GM18502 (cell line): ENCODE data around the gene AWAT1.
A peak's percentile ranks its signal among the peaks of the same experiment; 100 is the strongest.
"Not testable (repeated sequence)": the region's sequence is repeated elsewhere in the genome, so short reads cannot be mapped to it uniquely, and the experiment has no call there.

ENCODE experiments used
- ATAC-seq: cut with Tn5 transposase; IDR thresholded peaks from one replicate; pipeline ENCODE4 v1.9.1; 2021; ENCODE audit warnings: mild to moderate bottlenecking; ENCODE audit not compliant: unreplicated experiment, poor library complexity

The AWAT1 gene

DNA sequence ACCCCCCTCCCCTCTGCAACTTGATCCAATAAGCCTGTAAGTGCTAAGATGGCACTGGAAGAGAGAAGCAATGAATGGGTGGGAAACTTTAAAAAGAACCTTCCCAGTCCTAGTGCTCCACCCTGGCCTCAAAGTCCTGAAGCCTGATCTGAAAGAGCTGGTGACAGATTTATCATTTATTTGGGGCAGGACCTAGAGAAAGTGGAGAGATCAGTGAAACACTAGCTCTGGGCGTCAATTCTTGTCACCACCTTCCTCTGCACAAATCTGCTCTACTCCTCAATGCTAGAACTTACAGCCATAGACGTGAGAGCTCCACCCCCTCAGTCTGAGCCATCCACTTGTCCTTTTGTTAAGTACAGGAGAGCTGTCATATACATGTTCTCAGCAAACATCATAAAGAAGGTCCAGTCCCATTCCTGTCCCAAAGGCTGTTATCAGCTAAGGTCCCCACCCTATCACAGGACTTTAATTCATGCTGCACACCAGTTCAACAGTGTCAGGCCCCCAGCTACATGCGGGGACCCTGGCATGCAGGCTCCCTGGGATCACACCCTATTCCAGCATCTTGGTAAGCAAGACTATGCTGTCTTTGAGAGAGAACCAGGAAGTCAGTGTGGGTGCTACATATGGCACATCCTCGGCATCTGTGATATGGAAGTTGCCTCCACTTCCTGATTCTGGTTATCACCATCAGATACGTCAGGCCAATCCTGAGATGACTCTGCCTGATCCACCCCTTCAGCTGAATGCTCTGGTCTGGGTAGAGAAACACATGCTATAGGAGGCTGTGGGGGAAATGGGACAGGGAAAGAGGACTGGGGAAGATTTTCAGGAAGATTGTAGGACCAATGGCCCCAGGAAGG, 23.2 kb downstream of the AWAT1 start:
- ATAC-seq: no peak

DNA sequence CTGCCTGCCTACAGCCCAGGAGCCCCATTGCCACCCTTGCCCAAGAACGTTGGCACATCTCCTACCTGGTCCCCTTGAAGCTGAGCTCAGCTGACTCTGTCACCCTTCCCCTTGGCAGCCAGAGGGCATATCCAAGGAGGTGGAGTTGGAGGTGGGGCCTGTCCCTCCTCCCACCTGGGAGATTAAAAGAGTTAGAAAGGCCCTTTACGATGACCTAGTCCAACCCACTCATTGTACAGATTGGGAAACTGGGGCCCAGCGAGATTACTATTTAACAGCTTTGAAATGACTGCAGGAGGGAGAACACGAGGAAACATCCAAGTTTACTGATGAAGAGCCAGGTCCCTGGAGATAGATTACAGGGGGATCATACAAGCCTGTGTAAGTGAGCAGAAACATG, 25.6 kb downstream of the AWAT1 start, which contains the start of gene P2RY4:
TSS of gene P2RY4 (minus strand) at position 101 of the 400 bp plus-strand sequence. CDS start 580 bp downstream, outside the sequence.
- ATAC-seq: no peak

DNA sequence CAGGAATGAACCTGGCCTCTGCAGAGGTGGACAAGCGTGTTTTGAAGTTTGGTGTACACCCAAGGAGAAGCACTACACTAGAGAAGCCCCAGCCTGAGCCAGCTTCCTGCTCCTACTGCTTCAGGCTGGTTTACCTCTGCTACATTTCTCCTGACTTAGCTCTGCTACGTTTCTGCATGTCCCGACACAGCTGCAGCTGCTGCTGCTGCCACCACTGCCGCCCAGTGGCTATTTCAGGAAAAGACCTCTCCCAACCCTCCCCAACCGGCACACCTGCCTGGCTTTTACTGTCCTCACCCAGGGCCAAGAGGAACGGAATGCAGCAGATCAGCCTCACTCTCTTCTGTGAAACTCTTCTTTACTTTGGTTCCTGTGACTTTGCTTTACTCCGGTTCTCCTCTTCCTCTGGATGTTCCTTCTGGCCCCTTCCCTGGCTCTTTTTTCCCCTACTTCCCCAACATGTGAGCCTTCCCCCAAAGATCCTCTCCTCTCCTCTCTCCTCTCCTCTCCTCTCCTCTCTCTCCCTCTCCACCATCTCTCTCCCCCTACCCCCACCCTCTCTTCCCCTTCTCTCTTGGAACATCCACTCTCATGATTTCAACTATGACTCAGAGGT, 28.6 kb downstream of the AWAT1 start:
- peak; percentile 68 for ATAC-seq

DNA sequence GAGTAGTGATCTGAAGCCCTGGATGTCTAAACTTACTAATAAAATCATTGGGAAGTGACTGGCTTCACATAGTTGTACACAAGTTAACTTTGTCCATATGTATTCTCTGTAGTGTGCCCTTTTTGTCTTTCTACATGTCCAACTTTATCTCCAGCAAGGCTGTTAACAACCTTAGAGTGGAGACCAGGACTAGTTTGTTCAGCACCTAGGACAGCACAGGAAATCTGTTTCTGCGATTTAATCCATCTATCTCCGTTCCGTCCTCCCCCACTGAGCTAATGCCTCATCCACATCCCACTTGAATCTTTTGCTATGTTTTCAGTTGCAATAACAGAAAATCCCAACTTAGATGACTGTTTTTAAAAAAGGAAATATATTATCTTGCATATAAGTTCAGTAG, 30.3 kb downstream of the AWAT1 start:
- no peak for ATAC-seq

DNA sequence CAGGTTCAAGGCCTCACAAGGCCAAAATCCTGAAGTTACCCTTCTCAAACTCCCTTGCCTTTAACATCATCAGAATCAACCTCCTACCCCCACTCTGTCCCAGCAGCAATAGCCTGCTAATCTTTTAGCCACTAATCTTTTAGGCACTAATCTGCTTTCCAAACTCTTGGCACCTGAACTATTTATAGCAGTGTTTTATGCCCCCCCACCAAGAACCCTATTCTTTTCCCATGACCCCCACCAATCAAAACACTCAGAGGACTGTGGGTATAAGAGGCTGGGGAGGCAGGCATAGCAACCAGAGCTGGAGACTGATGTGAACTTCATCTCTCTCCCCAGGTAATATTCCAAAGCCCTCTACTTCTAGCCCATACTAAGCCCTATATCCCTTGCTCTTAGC, 33.6 kb downstream of the AWAT1 start, which contains the start of gene ARR3:
TSS of gene ARR3 (plus strand) at position 301 of the 400 bp plus-strand sequence. CDS start 1,052 bp downstream, outside the sequence.
- no peak for ATAC-seq

DNA sequence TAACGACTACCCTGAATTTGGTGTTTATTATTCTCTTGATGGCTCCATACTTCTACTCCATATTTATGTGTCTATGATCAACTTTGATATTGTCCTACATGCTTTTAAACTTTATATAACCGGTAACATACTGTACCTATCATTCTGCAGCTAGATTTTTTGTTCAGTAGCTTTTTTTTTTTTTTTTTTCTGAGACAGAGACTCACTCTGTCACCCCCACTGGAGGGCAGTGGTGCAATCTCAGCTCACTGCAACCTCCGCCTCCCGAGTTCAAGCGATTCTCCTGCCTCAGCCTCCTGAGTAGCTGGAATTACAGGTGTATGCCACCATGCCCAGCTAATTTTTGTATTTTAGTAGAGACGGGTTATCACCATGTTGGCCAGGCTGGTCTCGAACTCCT, 39.6 kb downstream of the AWAT1 start:
- ATAC-seq: not testable (repeated sequence)

DNA sequence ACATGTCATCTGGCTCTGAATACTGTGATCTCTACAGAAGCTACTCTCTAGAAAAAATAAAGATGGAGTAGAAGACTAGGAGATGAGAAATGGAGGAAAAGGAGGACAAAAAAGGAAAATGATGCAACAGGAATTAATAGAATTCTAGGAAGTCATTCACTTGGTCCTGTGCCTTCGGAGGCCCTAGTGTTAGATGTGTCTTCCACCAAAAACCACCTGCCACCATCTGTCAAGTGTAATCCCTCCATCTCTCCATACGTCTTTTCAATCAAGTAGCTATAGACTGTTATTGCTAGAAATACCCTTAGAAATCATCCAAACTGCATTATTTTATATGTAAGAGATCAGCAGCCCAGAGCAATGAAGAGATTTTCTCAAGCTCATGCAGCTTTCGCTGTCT, 44.6 kb downstream of the AWAT1 start:
- no peak for ATAC-seq

DNA sequence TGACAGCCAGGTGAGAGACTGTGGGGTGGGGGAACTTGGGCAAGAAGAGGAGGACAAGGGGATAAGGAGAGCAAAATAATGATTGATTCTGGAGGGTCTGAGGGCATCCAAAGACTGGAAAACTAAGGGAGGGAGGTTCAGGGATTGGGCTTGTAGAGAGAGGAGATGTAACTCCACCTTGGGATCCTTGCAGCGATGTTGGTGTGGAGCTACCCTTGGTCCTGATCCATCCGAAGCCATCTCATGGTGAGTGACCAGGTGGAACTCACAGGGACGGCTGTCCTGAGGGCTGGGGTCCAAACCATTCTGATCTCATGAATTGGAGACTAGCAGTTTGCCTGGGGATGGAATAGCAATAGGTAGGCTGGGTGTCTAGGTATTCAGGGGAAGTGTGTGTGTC, 46.1 kb downstream of the AWAT1 start:
- no peak for ATAC-seq

DNA sequence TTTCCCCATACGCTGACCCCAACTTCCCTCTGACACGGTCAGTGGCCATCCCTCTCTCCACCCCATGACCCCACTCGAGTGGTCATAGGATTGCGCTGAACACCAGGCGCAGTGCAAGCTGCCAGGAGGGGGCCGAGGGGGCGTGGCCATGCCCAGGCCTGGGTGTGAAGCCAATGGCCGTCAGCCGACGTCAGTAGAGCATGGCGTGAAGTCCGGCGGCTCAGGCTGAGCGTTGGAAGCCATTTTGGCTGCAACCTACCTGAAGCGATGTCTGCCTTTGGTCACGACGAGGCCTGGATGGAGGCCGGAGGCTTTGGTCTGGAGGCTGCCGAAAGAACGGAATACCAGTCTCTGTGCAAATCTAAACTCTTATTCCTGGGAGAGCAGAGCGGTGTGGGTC, 47.5 kb downstream of the AWAT1 start, which contains the start of gene RAB41:
TSS of gene RAB41 (plus strand) at position 222 of the 400 bp plus-strand sequence. CDS start at position 268, 46 bp downstream.
- ATAC-seq: no peak

DNA sequence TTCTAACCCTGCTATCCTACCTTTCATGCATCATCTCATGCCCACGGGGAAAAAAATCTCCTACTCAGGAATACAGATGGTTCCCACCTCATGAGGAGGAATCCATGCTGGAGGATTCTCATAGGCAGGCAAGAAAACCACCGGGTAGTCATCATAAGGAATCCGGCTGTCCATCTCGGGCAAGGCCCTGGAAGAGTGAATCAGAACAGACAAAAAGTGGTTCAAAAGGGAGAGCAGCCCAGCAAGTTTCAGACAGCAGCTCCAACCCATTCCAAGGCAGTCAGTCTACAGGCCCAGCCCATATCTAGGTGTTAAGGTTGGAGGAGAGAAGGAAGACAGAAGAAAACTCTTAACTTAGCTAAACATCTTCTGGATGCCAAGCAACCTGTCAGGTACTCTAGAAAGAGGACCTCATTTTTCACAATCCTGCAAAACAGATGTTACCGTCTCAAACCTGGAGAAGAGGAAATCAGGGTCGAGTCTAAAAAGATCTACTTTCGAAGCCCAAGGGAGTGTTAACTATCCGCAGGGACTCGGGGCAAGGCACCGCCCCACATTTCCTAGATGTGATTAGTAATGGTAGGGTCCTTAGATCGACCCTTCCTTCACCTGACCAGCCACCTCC, 54.8 kb downstream of the AWAT1 start:
- ATAC-seq: peak; percentile 8
